WTC11 (cell line): ENCODE results near the gene KCNK17. TPM values are rescaled to one million over a fixed set of nuclear protein-coding genes. Genes with fewer than 3 reads are reported as not detected.

Experiments used
- ATAC-seq: fragments of 200-7000 bp; cut with Tn5 transposase; 2 replicates; pipeline ENCODE4 v1.10.0; 2021; ENCODE audit warnings: mild to moderate bottlenecking, moderate library complexity
- CTCF ChIA-PET: fragments of 300-600 bp; sonication (Branson Sonifier 250); formaldehyde crosslinking; loops from one replicate; lab custom pipeline; 2021; ENCODE audit warnings: antibody characterized with exemption; lab: Charles Lee
- POLR2A ChIA-PET: fragments of 350-600 bp; sonication (Branson Sonifier 250); formaldehyde crosslinking; loops from one replicate; lab custom pipeline; 2021; ENCODE audit warnings: antibody characterized with exemption; lab: Charles Lee
- DNase-seq: peaks from one replicate; pipeline ENCODE4 v3.0.0; 2021; ENCODE audit warnings: low spot score
- H3K27ac Mint-ChIP-seq: 2 replicates; pipeline ENCODE4 v1.8.0; 2021; ENCODE audit warnings: mixed read lengths
- H3K27me3 Mint-ChIP-seq: 2 replicates; pipeline ENCODE4 v1.8.0; 2021; ENCODE audit warnings: low read depth, mild to moderate bottlenecking, moderate library complexity, mixed read lengths
- H3K36me3 Mint-ChIP-seq: 2 replicates; pipeline ENCODE4 v1.8.0; 2021; ENCODE audit warnings: mixed read lengths
- H3K4me1 Mint-ChIP-seq: 2 replicates; pipeline ENCODE4 v1.8.0; 2022; ENCODE audit warnings: mixed read lengths
- H3K4me3 Mint-ChIP-seq: 2 replicates; pipeline ENCODE4 v1.8.0; 2021; ENCODE audit warnings: mild to moderate bottlenecking, moderate library complexity, mixed read lengths
- H3K9me3 Mint-ChIP-seq: 2 replicates; pipeline ENCODE4 v1.8.0; 2021; ENCODE audit warnings: mixed read lengths
- AR ChIP-seq: fragments of 250-450 bp; sonication (Bioruptor Pico); IDR thresholded peaks from 2 replicates; pipeline ENCODE4 v1.9.0; 2021; ENCODE audit warnings: mild to moderate bottlenecking
- ARID4B ChIP-seq: sonication (generic); formaldehyde crosslinking; IDR thresholded peaks from 2 replicates; pipeline ENCODE4 v1.8.0; 2023; ENCODE audit warnings: missing genetic modification reagents, mild to moderate bottlenecking, borderline replicate concordance
- ATF2 ChIP-seq: sonication (generic); formaldehyde crosslinking; IDR thresholded peaks from 2 replicates; pipeline ENCODE4 v1.8.1; 2022; ENCODE audit warnings: low read depth, missing genetic modification reagents, borderline replicate concordance
- CREM ChIP-seq: sonication (generic); formaldehyde crosslinking; IDR thresholded peaks from 2 replicates; pipeline ENCODE4 v1.8.1; 2022; ENCODE audit warnings: mild to moderate bottlenecking, missing genetic modification reagents, moderate library complexity
- ELF4 ChIP-seq: sonication (generic); formaldehyde crosslinking; IDR thresholded peaks from 2 replicates; pipeline ENCODE4 v1.8.1; 2022; ENCODE audit warnings: low read depth, mild to moderate bottlenecking, moderate library complexity, missing genetic modification reagents
- ETV6 ChIP-seq: sonication (generic); formaldehyde crosslinking; IDR thresholded peaks from 2 replicates; pipeline ENCODE4 v1.8.1; 2022; ENCODE audit warnings: mild to moderate bottlenecking, missing genetic modification reagents
- FOXP1 ChIP-seq: sonication (generic); formaldehyde crosslinking; IDR thresholded peaks from 2 replicates; pipeline ENCODE4 v1.8.0; 2022; ENCODE audit warnings: missing genetic modification reagents, mild to moderate bottlenecking, moderate library complexity, borderline replicate concordance
- GABPB1 ChIP-seq: sonication (generic); formaldehyde crosslinking; IDR thresholded peaks from 2 replicates; pipeline ENCODE4 v1.8.1; 2023; ENCODE audit warnings: mild to moderate bottlenecking, missing genetic modification reagents
- GTF2I ChIP-seq: fragments of 250-450 bp; sonication (Bioruptor Pico); conservative IDR thresholded peaks from 2 replicates; pipeline ENCODE4 v1.4.0; 2021; ENCODE audit warnings: mild to moderate bottlenecking
- HMGXB4 ChIP-seq: sonication (generic); formaldehyde crosslinking; IDR thresholded peaks from 2 replicates; pipeline ENCODE4 v1.8.1; 2023; ENCODE audit warnings: mild to moderate bottlenecking, moderate library complexity, missing genetic modification reagents
- MAX ChIP-seq: sonication (generic); formaldehyde crosslinking; IDR thresholded peaks from 2 replicates; pipeline ENCODE4 v1.8.0; 2022; ENCODE audit warnings: mild to moderate bottlenecking, missing genetic modification reagents
- MYBL2 ChIP-seq: sonication (generic); formaldehyde crosslinking; IDR thresholded peaks from 2 replicates; pipeline ENCODE4 v1.8.1; 2023; ENCODE audit warnings: mild to moderate bottlenecking, moderate library complexity, missing genetic modification reagents
- NFATC4 ChIP-seq: fragments of 250-450 bp; sonication (Bioruptor Pico); IDR thresholded peaks from 2 replicates; pipeline ENCODE4 v1.9.0; 2021; ENCODE audit warnings: mild to moderate bottlenecking
- SOX15 ChIP-seq: fragments of 250-450 bp; sonication (Bioruptor Pico); IDR thresholded peaks from 2 replicates; pipeline ENCODE4 v1.9.0; 2021; ENCODE audit warnings: mild to moderate bottlenecking
- SP1 ChIP-seq: sonication (generic); formaldehyde crosslinking; conservative IDR thresholded peaks from 2 replicates; pipeline ENCODE4 v1.8.1; 2022; ENCODE audit warnings: missing genetic modification reagents
- TEAD4 ChIP-seq: sonication (generic); formaldehyde crosslinking; IDR thresholded peaks from 2 replicates; pipeline ENCODE4 v1.8.0; 2022; ENCODE audit warnings: mild to moderate bottlenecking, missing genetic modification reagents
- TP53 ChIP-seq: sonication (generic); formaldehyde crosslinking; IDR thresholded peaks from 2 replicates; pipeline ENCODE4 v1.8.1; 2023; ENCODE audit warnings: mild to moderate bottlenecking, missing genetic modification reagents
- USF1 ChIP-seq: sonication (generic); formaldehyde crosslinking; IDR thresholded peaks from 2 replicates; pipeline ENCODE4 v1.8.0; 2022; ENCODE audit warnings: mild to moderate bottlenecking, missing genetic modification reagents
- ZBTB21 ChIP-seq: sonication (generic); formaldehyde crosslinking; IDR thresholded peaks from 2 replicates; pipeline ENCODE4 v1.8.1; 2023; ENCODE audit warnings: mild to moderate bottlenecking, missing genetic modification reagents, borderline replicate concordance
- ZNF121 ChIP-seq: sonication (generic); formaldehyde crosslinking; IDR thresholded peaks from 2 replicates; pipeline ENCODE4 v1.8.0; 2023; ENCODE audit warnings: missing genetic modification reagents
- ZNF219 ChIP-seq: sonication (generic); formaldehyde crosslinking; IDR thresholded peaks from 2 replicates; pipeline ENCODE4 v1.8.0; 2023; ENCODE audit warnings: missing genetic modification reagents, mild to moderate bottlenecking, borderline replicate concordance
- ZNF317 ChIP-seq: sonication (generic); formaldehyde crosslinking; IDR thresholded peaks from 2 replicates; pipeline ENCODE4 v1.8.1; 2023; ENCODE audit warnings: low read depth, mild to moderate bottlenecking, moderate library complexity, missing genetic modification reagents, borderline replicate concordance
- ZSCAN18 ChIP-seq: fragments of 250-450 bp; sonication (Bioruptor Pico); IDR thresholded peaks from 2 replicates; pipeline ENCODE4 v2.1.2; 2022; ENCODE audit warnings: mild to moderate bottlenecking, moderate library complexity
- total RNA-seq: library from RNA; stranded (reverse); gene quantifications from 3 replicates; pipeline ENCODE4 v1.2.3, GENCODE V29; 2021

The KCNK17 gene
- total RNA-seq, 1 experiment from 2014 or later = 2.1 TPM

- TF ChIP-seq MAX = no peak
- TF ChIP-seq MYBL2 = no peak
- TF ChIP-seq TEAD4 (CRISPR knock-in tag) = no peak
- TF ChIP-seq GTF2I (CRISPR knock-in tag) = no peak
- no peak for TF ChIP-seq AR (CRISPR knock-in tag)
- TF ChIP-seq ZBTB21 (CRISPR knock-in tag) = no peak
- no peak for TF ChIP-seq ATF2
- TF ChIP-seq SP1 (CRISPR knock-in tag) = no peak
- no peak for TF ChIP-seq FOXP1 (CRISPR knock-in tag)
- TF ChIP-seq ELF4 (CRISPR knock-in tag) = no peak
- no peak for TF ChIP-seq USF1 (CRISPR knock-in tag)
Measured at GRCh38 chr6:39307462-39307861, 6.8 kb downstream of the KCNK17 start (continued).

GRCh38 chr6:39304951-39305350 lies 9.3 kb downstream of the KCNK17 start:
- CTCF ChIA-PET = interaction anchor here (1.2 to 8.4 kb wide), 6 partner anchors 86 to 308 kb away, joined by 3 to 214 read pairs (median 24); no protein-coding TSS in a partner anchor
- H3K27ac Mint-ChIP-seq = no peak overlapping the region
- TF ChIP-seq NFATC4 (no peak), ZNF121 (CRISPR knock-in tag) (no peak), ZNF317 (CRISPR knock-in tag) (no peak), ZSCAN18 (CRISPR knock-in tag) (no peak), HMGXB4 (CRISPR knock-in tag) (no peak), ZNF219 (CRISPR knock-in tag) (no peak), SOX15 (no peak), USF1 (CRISPR knock-in tag) (no peak), CREM (CRISPR knock-in tag) (no peak), GABPB1 (CRISPR knock-in tag) (no peak), ARID4B (CRISPR knock-in tag) (no peak), ETV6 (CRISPR knock-in tag) (no peak), MAX (no peak), TP53 (no peak)

More at GRCh38 chr6:39304951-39305350, 9.3 kb downstream of the KCNK17 start:
- no peak for ATAC-seq
- DNase-seq = no peak
- Mint-ChIP-seq H3K4me3 (no peak overlapping the region), H3K36me3 (no peaks in the 10 kb centered on the region), H3K4me1 (peaks cover 17% of the 10 kb centered on the region), H3K9me3 (no peaks in the 10 kb centered on the region), H3K27me3 (peaks cover under 1% of the 10 kb centered on the region)
- POLR2A ChIA-PET = no interaction called here
